GM21447 (cell line): Measurements from ENCODE around the gene PIWIL4.
"Not testable (repeated sequence)": the region's sequence is repeated elsewhere in the genome, so short reads cannot be mapped to it uniquely, and the experiment has no call there.

Experiments
- ATAC-seq: cut with Tn5 transposase; IDR thresholded peaks from one replicate; pipeline ENCODE4 v1.9.1; 2021; ENCODE audit not compliant: unreplicated experiment

Gene PIWIL4

DNA sequence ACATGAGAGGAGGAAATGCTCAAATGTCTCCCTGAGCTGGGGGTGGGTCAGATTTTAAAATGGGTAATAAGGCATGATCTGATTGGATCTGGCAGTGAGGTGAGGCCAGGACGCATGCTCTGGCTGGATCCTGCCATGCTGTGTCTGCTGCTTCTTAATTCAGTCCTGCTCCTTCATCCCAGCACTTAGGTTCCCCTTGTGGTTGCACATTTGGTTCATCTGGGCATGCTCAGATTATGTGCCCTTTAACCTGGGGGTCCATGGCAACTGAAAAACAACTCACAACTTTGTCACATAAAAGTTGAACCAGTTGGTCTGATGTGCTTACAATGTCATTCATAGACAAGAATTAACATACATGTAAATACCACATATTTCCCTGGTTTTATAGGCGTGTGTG lies 67.9 kb downstream of the PIWIL4 start:
- no peak for ATAC-seq

GRCh38 chr11:94636388-94636949 lies 69.3 kb downstream of the PIWIL4 start:
- ATAC-seq = no peak

DNA sequence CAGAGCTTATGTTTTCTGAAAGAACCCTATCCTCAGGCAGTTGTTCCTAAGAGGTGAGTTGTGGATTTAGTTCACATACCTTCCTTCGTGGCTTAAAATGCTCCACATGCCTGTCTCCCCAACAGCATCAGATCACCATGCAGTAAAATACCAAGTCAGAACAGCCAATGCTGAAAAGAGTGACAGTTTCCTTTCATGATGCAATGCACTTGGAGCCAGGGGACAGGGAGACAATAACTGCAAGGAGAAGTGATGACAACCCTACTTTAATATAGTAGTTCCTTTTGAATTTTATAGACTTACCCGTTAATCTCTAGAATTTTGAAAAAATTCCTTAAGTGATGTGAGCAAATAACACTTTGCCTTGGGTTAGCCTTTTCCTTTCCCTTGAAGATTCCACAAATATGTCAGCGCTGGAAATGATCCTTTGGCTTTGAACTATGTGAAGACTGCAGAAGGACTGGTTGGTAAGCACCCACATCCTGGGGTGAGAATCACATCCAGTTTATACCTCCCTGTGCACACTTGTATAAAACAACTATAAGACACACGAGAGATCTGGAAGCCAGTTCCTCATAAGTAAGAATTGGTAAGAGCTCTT lies 71.2 kb downstream of the PIWIL4 start:
- ATAC-seq = no peak

GRCh38 chr11:94638902-94639373 lies 71.8 kb downstream of the PIWIL4 start:
- no peak for ATAC-seq

GRCh38 chr11:94639901-94640721 lies 72.9 kb downstream of the PIWIL4 start:
- no peak for ATAC-seq

- no peak for ATAC-seq
These were observed 74.1 kb downstream of the PIWIL4 start for GRCh38 chr11:94641167-94641761.

GRCh38 chr11:94643186-94643585 lies 76.0 kb downstream of the PIWIL4 start:
- ATAC-seq = not testable (repeated sequence)

DNA sequence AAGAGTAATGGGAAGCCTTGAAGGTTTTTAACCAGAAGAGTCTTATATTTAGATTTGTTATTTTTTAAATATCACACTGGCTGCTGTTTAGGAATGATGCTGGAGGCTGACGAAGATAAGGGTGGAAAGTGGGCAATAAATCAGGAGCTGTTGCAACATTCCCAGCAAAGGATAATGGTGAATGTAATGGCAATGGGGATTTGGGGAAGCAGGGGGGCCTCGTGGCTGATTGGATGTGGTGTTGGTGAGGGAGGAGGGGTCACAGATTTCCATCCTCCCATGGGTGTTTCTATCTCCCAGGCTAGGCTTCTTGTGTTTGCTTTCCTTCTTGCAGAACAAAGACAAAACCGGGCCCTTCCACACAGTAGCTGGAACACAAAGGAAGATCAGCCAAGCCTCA lies 80.8 kb downstream of the PIWIL4 start:
- ATAC-seq = no peak

GRCh38 chr11:94648789-94649188 lies 81.6 kb downstream of the PIWIL4 start:
- ATAC-seq = no peak

- no peak for ATAC-seq
These were observed 82.1 kb downstream of the PIWIL4 start for GRCh38 chr11:94649254-94649653.

DNA sequence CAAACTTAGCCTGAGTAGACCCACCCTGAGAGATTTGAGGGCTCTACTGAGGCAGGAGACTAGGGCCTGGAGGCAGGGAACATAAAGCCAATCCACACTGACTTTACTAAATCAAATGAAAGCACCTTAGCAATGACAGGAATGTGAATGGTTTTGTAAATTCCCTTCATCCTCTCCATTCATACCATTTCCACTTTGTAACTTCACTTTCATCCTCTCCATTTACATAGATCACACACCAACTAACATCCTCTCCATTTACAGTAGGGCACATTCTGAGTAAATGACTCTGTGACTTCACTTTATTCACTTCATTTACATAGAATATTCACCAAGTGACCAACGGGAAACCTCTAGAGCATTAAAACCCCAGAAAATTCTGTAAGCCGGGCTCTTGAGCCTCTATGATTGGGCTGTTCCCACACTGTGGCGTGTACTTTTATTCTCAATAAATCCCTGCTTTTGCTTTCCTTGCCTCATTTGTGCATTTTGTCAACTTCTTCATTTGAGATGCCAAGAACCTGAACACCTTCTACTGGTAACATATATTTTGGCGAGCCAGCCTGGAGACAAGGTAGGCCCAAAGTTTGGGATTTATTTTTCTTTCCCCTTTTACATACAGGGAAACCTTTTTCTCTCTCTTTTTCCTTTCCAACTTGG lies 82.9 kb downstream of the PIWIL4 start:
- ATAC-seq = no peak

DNA sequence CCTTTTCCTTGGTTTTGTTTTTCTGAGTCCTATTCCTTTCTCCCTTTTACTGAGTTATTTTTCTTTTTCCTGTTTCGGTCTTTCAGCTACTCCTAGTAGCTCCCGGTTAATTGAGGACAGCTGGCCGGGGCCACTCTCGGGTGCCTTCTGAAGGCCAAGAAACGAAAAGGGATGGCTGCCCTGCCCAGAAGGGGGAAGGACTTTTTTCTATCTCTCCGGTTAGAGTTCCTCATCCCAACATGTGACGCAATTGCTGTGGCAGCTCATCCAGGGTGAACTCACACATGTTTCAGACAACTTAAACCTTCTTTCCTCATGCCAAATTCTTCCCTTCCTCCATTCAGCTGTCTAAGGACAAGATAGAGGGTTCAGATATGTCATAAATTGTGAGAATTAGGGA lies 83.6 kb downstream of the PIWIL4 start:
- no peak for ATAC-seq

DNA sequence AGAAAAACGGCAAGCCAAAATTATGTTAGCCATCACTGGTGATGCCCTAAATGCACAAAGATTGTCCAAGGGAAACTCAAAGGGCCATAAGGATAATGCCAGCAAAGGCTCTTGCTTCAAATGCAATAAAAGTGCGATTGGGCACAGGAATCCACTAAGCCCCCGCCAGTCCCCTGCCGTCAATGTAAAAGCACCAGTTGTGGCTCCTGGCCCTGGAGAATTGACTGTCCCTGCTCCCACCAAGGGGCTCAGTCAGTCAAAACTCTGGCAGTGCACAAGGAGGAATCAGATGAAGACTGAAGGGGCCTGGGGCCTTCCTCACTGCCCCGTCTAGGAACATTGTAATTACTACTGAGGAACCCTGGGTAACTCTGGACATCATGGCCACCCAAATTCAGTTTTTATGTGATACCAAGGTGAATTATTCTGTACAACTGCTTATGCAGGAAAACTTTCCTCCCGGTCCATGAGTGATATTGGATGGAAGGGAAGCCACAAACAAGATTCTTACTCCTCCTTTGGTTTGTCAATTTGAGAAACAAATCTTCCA lies 85.6 kb downstream of the PIWIL4 start:
- ATAC-seq = no peak

GRCh38 chr11:94653561-94653960 lies 86.4 kb downstream of the PIWIL4 start:
- no peak for ATAC-seq

GRCh38 chr11:94654201-94654600 lies 87.0 kb downstream of the PIWIL4 start:
- ATAC-seq = no peak

- no peak for ATAC-seq
These were observed 88.1 kb downstream of the PIWIL4 start for GRCh38 chr11:94655291-94655690.

GRCh38 chr11:94655956-94656355 lies 88.8 kb downstream of the PIWIL4 start:
- no peak for ATAC-seq

GRCh38 chr11:94656968-94657367 lies 89.8 kb downstream of the PIWIL4 start:
- ATAC-seq = no peak

DNA sequence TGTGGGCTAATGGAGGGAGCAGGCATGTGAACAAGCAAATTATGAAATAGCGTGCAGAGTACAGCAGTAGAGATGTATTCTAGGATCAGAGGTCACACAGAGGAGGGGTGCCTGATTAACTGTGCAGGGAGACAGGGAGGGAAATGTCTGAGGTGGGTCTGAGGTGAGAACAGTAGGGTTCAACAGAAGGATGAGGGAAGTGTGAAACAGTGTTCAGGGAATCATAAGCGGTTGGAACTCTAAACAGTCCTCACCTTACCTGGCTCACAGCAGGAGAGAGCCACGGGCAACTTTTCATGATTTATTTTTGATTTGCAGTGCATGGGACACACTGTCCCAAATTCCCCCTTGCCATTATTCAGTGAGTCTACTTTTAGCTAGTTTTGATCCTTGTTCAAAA lies 90.5 kb downstream of the PIWIL4 start:
- no peak for ATAC-seq

- ATAC-seq = no peak
These were observed 91.2 kb downstream of the PIWIL4 start for GRCh38 chr11:94658386-94658785.

GRCh38 chr11:94658888-94659287 lies 91.7 kb downstream of the PIWIL4 start:
- no peak for ATAC-seq
